NB4 (cell line): Measurements from ENCODE around the gene CTDSP2.
"Not testable (repeated sequence)": the region's sequence is repeated elsewhere in the genome, so short reads cannot be mapped to it uniquely, and the experiment has no call there.

Experiments used
- DNase-seq: peaks from one replicate; pipeline ENCODE4 v3.0.0; 2010; ENCODE audit warnings: low read depth
- H3K4me3 ChIP-seq: one replicate; pipeline ENCODE4 v1.5.1; 2011; ENCODE audit warnings: mild to moderate bottlenecking, low read depth, low read length, moderate library complexity
- CTCF ChIP-seq: IDR thresholded peaks from one replicate; pipeline ENCODE4 v1.5.1; 2012; ENCODE audit warnings: low read depth, low read length
- MAX ChIP-seq: IDR thresholded peaks from 2 replicates; pipeline ENCODE4 v1.6.1; 2011; ENCODE audit warnings: low read depth, low read length
- MYC ChIP-seq: IDR thresholded peaks from 2 replicates; pipeline ENCODE4 v1.6.1; 2011; ENCODE audit warnings: low read depth, low read length
- POLR2A ChIP-seq: IDR thresholded peaks from 2 replicates; pipeline ENCODE4 v1.6.1; 2011; ENCODE audit warnings: mild to moderate bottlenecking; ENCODE audit not compliant: insufficient read length; ENCODE audit errors: extremely low read depth

The CTDSP2 gene

GRCh38 chr12:57887631-57888408, 41.3 kb upstream of the CTDSP2 start:
- TF ChIP-seq POLR2A: no peak
- TF ChIP-seq MYC: no peak
- no peak for TF ChIP-seq MAX
- no peak overlapping the region for H3K4me3 ChIP-seq
- no peak for DNase-seq

- not testable (repeated sequence) for H3K4me3 ChIP-seq, DNase-seq
Measured at GRCh38 chr12:57886964-57887363, 40.4 kb upstream of the CTDSP2 start.

- DNase-seq: no peak
- TF ChIP-seq MAX (no peak), POLR2A (no peak), CTCF (no peak), MYC (no peak)
- no peak overlapping the region for H3K4me3 ChIP-seq
Measured at GRCh38 chr12:57886542-57886941, 40.0 kb upstream of the CTDSP2 start.

- no peak overlapping the region for H3K4me3 ChIP-seq
- no peak for DNase-seq
- TF ChIP-seq MYC (no peak), CTCF (no peak), MAX (no peak), POLR2A (no peak)
Measured at GRCh38 chr12:57885207-57885606, 38.7 kb upstream of the CTDSP2 start.

- H3K4me3 ChIP-seq: no peak overlapping the region
- no peak for TF ChIP-seq MYC
- TF ChIP-seq POLR2A: no peak
- TF ChIP-seq CTCF: no peak
- no peak for TF ChIP-seq MAX
- no peak for DNase-seq
Measured at GRCh38 chr12:57883700-57884099, 37.2 kb upstream of the CTDSP2 start.

- no peak overlapping the region for H3K4me3 ChIP-seq
- no peak for DNase-seq
- TF ChIP-seq MAX (no peak), CTCF (no peak), MYC (no peak), POLR2A (no peak)
Measured at GRCh38 chr12:57883057-57883456, 36.5 kb upstream of the CTDSP2 start.

GRCh38 chr12:57882575-57882974, 36.0 kb upstream of the CTDSP2 start:
- no peak for TF ChIP-seq MYC
- TF ChIP-seq CTCF: no peak
- no peak overlapping the region for H3K4me3 ChIP-seq
- no peak for DNase-seq
